Measurements from ENCODE around the gene NELL2. TPM values are rescaled to one million over a fixed set of nuclear protein-coding genes. Genes with fewer than 3 reads are reported as not detected.
"Not testable (repeated sequence)": the region's sequence is repeated elsewhere in the genome, so short reads cannot be mapped to it uniquely, and the experiment has no call there.

NELL2 gene
- total and polyA plus RNA-seq, 4 donors: 0.09 to 0.42 (median 0.17) TPM; not detected in 1

GRCh38 chr12:44835641-44836379, 40.3 kb downstream of the NELL2 start:
- Histone ChIP-seq H3K4me1 (ENCODE audit: control insufficient read depth in 4 of 4, insufficient read depth in 4 of 4, low read length in 3 of 4) (no peaks in the 10 kb centered on the region), H3K27ac (ENCODE audit: low read depth in 1 of 2, low read length in 2 of 2) (no peak overlapping the region), H3K4me3 (ENCODE audit: low read depth in 1 of 3, low read length in 3 of 3) (no peak overlapping the region), H3K9ac (ENCODE audit: low read depth in 1 of 2, low read length in 2 of 2) (no peak overlapping the region), H3K27me3 (ENCODE audit: control insufficient read depth in 4 of 4, insufficient read depth in 4 of 4, low read length in 3 of 4) (peaks cover 0 to 5% (median 0%) of the 10 kb centered on the region in 4 donors), H3K9me3 (ENCODE audit: control insufficient read depth in 4 of 4, low read length in 3 of 4) (no peaks in the 10 kb centered on the region), H3K36me3 (ENCODE audit: control insufficient read depth in 4 of 4, insufficient read depth in 3 of 4, low read depth in 1 of 4, low read length in 3 of 4) (no peaks in the 10 kb centered on the region)
- no peak for TF ChIP-seq RXRA (IDR thresholded peaks at IDR 0.05)
- TF ChIP-seq FOXA1 (IDR thresholded peaks at IDR 0.05): no peak
- TF ChIP-seq ZBTB33 (IDR thresholded peaks at IDR 0.05): no peak
- no peak for TF ChIP-seq FOXA2 (IDR thresholded peaks at IDR 0.05)
- no peak for TF ChIP-seq ATF3 (IDR thresholded peaks at IDR 0.05)
- no peak for TF ChIP-seq REST (IDR thresholded peaks at IDR 0.05)
- no peak for TF ChIP-seq YY1 (IDR thresholded peaks at IDR 0.05)
- TF ChIP-seq MAX (IDR thresholded peaks at IDR 0.05): no peak
- no peak for TF ChIP-seq NR2F2 (IDR thresholded peaks at IDR 0.05)
- no peak for TF ChIP-seq SP1 (IDR thresholded peaks at IDR 0.05)
- TF ChIP-seq RAD21 (IDR thresholded peaks at IDR 0.05): no peak
- TF ChIP-seq CTCF (IDR thresholded peaks at IDR 0.05; ENCODE audit: low read depth, low read length, missing input control): no peak
- no peak for TF ChIP-seq EGR1 (IDR thresholded peaks at IDR 0.05; ENCODE audit: low read depth in 2 of 2)
- no peak for TF ChIP-seq HNF4A (conservative IDR thresholded peaks at IDR 0.05)
- DNase-seq (ENCODE audit: low spot score): no peak
- 77% methylated on average over 5 of the region's 5 CpGs for WGBS

- not testable (repeated sequence) for H3K27ac ChIP-seq (ENCODE audit: low read depth in 1 of 2, low read length in 2 of 2); DNase-seq (ENCODE audit: low spot score); H3K36me3 ChIP-seq (ENCODE audit: control insufficient read depth in 4 of 4, insufficient read depth in 3 of 4, low read depth in 1 of 4, low read length in 3 of 4); H3K27me3 ChIP-seq (ENCODE audit: control insufficient read depth in 4 of 4, insufficient read depth in 4 of 4, low read length in 3 of 4); H3K4me1 ChIP-seq (ENCODE audit: control insufficient read depth in 4 of 4, insufficient read depth in 4 of 4, low read length in 3 of 4); H3K4me3 ChIP-seq (ENCODE audit: low read depth in 1 of 3, low read length in 3 of 3); H3K9me3 ChIP-seq (ENCODE audit: control insufficient read depth in 4 of 4, low read length in 3 of 4); H3K9ac ChIP-seq (ENCODE audit: low read depth in 1 of 2, low read length in 2 of 2)
- 86% methylated on average over 7 of the region's 7 CpGs for WGBS
Observed at GRCh38 chr12:44834996-44835395, 41.1 kb downstream of the NELL2 start.

All from liver (tissue), 9 donors.